ENCODE data around the gene STIM2.

The STIM2 gene

DNA sequence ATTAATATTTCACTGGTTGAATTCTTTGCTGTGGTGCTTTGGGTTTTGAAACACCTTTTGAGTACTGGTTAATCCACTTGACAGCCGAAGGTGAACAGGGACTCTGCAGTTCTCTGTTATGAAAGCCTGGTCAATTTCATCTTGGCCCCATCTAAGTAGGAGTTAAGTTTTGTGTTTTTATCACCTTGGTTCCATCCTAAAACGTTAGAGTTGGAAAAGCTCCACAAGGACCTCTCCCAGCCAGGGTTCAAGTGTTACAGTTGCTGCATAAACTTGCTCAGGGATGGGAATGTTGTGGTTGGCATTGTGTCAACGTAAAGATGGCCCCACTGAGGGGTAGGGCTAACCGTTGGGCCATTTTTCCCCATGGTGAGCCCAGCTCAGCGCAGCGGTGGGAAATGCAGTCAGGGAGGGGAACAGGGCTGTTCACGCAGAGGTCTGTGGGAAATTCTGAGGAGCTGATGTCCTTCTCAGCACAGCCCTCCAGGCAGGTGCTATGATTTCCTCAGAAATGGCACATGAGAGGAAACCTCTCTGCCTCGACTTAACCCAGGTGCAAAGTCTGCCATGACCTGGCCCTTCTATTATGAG is 188.7 kb downstream of the STIM2 start:
- no peak overlapping the region for H3K4me3 ChIP-seq (ENCODE audit: low read depth in 1 of 5, low read length in 5 of 5)
- H3K9ac ChIP-seq (ENCODE audit: low read length in 5 of 5) = no peak overlapping the region
- H3K36me3 ChIP-seq (ENCODE audit: control insufficient read depth in 5 of 5, insufficient read depth in 5 of 5, low read length in 5 of 5) = no peaks in the 10 kb centered on the region
- no peak overlapping the region for H3K27ac ChIP-seq (ENCODE audit: low read depth, low read length)
- H3K9me3 ChIP-seq (ENCODE audit: control insufficient read depth in 5 of 5, low read length in 5 of 5) = no peaks in the 10 kb centered on the region
- peaks cover 0 to 6% (median 5%) of the 10 kb centered on the region in 5 donors for H3K4me1 ChIP-seq (ENCODE audit: control insufficient read depth in 5 of 5, insufficient read depth in 5 of 5, low read length in 5 of 5)
- peaks cover 0 to 6% (median 3%) of the 10 kb centered on the region in 5 donors for H3K27me3 ChIP-seq (ENCODE audit: control insufficient read depth in 5 of 5, insufficient read depth in 4 of 5, low read length in 5 of 5)

DNA sequence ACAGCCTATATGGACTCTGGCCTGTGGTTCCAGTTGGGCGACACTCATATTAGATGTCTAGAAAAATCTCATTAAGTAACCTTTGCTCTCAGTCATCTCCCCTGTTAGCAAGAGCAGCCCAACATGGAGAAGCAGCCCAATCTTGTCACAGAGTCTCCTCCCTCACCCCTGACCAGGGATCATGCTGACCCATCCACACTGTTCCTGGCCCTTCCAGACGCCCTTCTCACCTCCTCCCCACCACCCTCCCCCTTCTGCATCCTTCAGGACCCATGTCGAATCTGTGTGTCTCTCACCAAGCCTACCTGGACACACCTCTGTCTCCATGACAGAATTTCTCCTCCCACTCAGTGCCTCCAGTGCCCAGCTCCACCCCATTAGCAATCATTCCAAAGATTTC is 190.1 kb downstream of the STIM2 start:
- Histone ChIP-seq H3K36me3 (ENCODE audit: control insufficient read depth in 5 of 5, insufficient read depth in 5 of 5, low read length in 5 of 5) (no peaks in the 10 kb centered on the region), H3K9ac (ENCODE audit: low read length in 5 of 5) (no peak overlapping the region)

DNA sequence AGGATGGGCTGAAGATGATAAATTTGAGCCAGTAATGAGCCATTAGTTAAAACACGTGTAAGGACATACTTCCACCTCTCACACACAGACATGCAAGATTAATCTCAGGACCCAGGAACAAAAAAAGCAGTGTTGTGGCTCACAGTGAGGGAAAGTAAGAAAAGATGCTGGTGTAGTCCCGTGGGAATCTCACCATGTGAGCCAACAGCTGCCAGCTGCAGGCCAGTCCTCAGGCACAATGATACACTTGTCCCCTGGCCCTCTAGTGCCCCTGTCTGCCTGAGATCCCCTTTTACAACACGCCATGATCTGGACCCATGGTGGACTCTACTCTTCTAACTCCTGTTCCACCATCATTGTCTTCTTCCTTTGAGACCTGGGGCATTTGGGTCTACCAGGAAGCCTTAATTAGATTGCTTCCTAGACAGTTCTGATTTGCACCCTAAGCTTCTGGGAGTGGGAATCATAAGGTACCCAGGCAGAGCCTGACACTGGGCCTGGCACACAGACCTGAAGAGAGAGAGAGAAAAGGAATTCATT is 194.7 kb downstream of the STIM2 start:
- no peak overlapping the region for H3K9ac ChIP-seq (ENCODE audit: low read length in 5 of 5)
- H3K4me3 ChIP-seq (ENCODE audit: low read depth in 1 of 5, low read length in 5 of 5) = no peak overlapping the region
- H3K4me1 ChIP-seq (ENCODE audit: control insufficient read depth in 5 of 5, insufficient read depth in 5 of 5, low read length in 5 of 5) = no peaks in the 10 kb centered on the region
- no peaks in the 10 kb centered on the region for H3K36me3 ChIP-seq (ENCODE audit: control insufficient read depth in 5 of 5, insufficient read depth in 5 of 5, low read length in 5 of 5)
- H3K27me3 ChIP-seq (ENCODE audit: control insufficient read depth in 5 of 5, insufficient read depth in 4 of 5, low read length in 5 of 5) = peaks cover 0 to 7% (median 3%) of the 10 kb centered on the region in 5 donors
- no peak overlapping the region for H3K27ac ChIP-seq (ENCODE audit: low read depth, low read length)
- no peaks in the 10 kb centered on the region for H3K9me3 ChIP-seq (ENCODE audit: control insufficient read depth in 5 of 5, low read length in 5 of 5)

More for the DNA sequence above, 190.1 kb downstream of the STIM2 start:
- H3K9me3 ChIP-seq (ENCODE audit: control insufficient read depth in 5 of 5, low read length in 5 of 5) = no peaks in the 10 kb centered on the region
- H3K27ac ChIP-seq (ENCODE audit: low read depth, low read length) = no peak overlapping the region
- H3K4me3 ChIP-seq (ENCODE audit: low read depth in 1 of 5, low read length in 5 of 5) = no peak overlapping the region
- peaks cover 0 to 12% (median 3%) of the 10 kb centered on the region in 5 donors for H3K27me3 ChIP-seq (ENCODE audit: control insufficient read depth in 5 of 5, insufficient read depth in 4 of 5, low read length in 5 of 5)
- H3K4me1 ChIP-seq (ENCODE audit: control insufficient read depth in 5 of 5, insufficient read depth in 5 of 5, low read length in 5 of 5) = peaks cover 0 to 6% (median 5%) of the 10 kb centered on the region in 5 donors

DNA sequence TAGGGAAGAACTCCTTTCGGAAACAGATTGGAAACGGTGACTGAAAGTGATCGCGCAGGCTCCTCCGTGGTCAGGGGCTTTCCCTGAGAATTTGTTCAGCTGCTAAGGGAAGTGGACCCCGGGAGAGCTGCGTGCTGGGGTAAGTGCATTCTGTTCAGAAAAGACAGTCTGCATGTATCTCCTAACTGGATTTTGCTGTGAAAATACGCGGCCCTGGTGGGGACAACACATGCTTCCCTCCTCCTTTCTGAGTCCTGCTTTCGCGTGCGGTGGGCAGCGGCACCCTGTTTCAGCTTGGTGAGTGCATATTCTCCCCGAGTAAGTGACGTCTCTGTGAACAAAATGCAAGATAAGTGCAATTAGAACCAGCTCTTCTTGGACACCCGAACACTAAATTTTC is 195.6 kb downstream of the STIM2 start:
- H3K36me3 ChIP-seq (ENCODE audit: control insufficient read depth in 5 of 5, insufficient read depth in 5 of 5, low read length in 5 of 5) = no peaks in the 10 kb centered on the region
- H3K9ac ChIP-seq (ENCODE audit: low read length in 5 of 5) = no peak overlapping the region
- no peak overlapping the region for H3K4me3 ChIP-seq (ENCODE audit: low read depth in 1 of 5, low read length in 5 of 5)
- no peaks in the 10 kb centered on the region for H3K4me1 ChIP-seq (ENCODE audit: control insufficient read depth in 5 of 5, insufficient read depth in 5 of 5, low read length in 5 of 5)
- H3K27ac ChIP-seq (ENCODE audit: low read depth, low read length) = no peak overlapping the region
- no peaks in the 10 kb centered on the region for H3K9me3 ChIP-seq (ENCODE audit: control insufficient read depth in 5 of 5, low read length in 5 of 5)
- peaks cover 0 to 7% (median 3%) of the 10 kb centered on the region in 5 donors for H3K27me3 ChIP-seq (ENCODE audit: control insufficient read depth in 5 of 5, insufficient read depth in 4 of 5, low read length in 5 of 5)

DNA sequence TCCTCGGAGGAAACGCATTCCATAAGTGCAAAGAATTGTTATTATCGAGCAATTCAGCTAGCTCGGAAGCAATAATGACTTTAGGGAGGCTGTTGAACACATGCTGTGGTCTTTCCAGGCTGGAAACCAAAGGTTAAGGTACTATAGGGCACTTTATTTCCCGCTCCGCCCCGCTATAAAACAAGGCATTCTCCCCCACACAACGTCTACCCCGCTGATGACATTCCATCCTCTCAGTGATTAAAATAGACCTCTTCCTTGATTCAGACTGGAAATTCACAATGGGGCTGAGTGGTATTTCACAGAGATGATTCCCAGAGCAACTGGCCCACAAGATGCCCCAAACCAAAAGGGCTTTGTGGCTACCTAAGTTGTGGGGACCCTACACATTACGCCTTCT is 196.4 kb downstream of the STIM2 start:
- Histone ChIP-seq H3K4me1 (ENCODE audit: control insufficient read depth in 5 of 5, insufficient read depth in 5 of 5, low read length in 5 of 5) (no peaks in the 10 kb centered on the region), H3K9ac (ENCODE audit: low read length in 5 of 5) (no peak overlapping the region)

DNA sequence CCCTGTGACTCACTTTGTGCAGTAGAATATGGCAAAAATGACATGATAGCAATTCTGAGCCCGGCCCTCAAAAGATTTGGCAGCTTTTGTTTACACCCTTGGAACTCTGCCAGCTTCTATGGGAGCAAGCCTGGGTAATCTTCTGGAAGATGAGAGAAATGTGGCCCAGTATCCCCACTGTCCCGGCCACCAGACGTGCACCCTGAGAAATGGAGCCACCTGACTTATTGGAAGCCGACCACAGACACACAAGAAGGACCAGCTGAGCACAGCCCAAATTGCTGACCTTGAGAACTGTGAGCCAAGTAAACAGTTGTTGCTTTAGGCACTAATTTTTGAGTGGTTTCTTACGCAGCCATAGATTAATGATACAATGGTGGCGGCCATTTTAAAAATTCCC is 197.0 kb downstream of the STIM2 start:
- Histone ChIP-seq H3K36me3 (ENCODE audit: control insufficient read depth in 5 of 5, insufficient read depth in 5 of 5, low read length in 5 of 5) (no peaks in the 10 kb centered on the region), H3K4me3 (ENCODE audit: low read depth in 1 of 5, low read length in 5 of 5) (no peak overlapping the region), H3K27ac (ENCODE audit: low read depth, low read length) (no peak overlapping the region), H3K4me1 (ENCODE audit: control insufficient read depth in 5 of 5, insufficient read depth in 5 of 5, low read length in 5 of 5) (no peaks in the 10 kb centered on the region), H3K9me3 (ENCODE audit: control insufficient read depth in 5 of 5, low read length in 5 of 5) (no peaks in the 10 kb centered on the region), H3K27me3 (ENCODE audit: control insufficient read depth in 5 of 5, insufficient read depth in 4 of 5, low read length in 5 of 5) (peaks cover 0 to 7% (median 0%) of the 10 kb centered on the region in 5 donors), H3K9ac (ENCODE audit: low read length in 5 of 5) (no peak overlapping the region)

More for the DNA sequence above, 196.4 kb downstream of the STIM2 start:
- Histone ChIP-seq H3K27me3 (ENCODE audit: control insufficient read depth in 5 of 5, insufficient read depth in 4 of 5, low read length in 5 of 5) (peaks cover 0 to 7% (median 2%) of the 10 kb centered on the region in 5 donors), H3K36me3 (ENCODE audit: control insufficient read depth in 5 of 5, insufficient read depth in 5 of 5, low read length in 5 of 5) (no peaks in the 10 kb centered on the region), H3K4me3 (ENCODE audit: low read depth in 1 of 5, low read length in 5 of 5) (no peak overlapping the region), H3K9me3 (ENCODE audit: control insufficient read depth in 5 of 5, low read length in 5 of 5) (no peaks in the 10 kb centered on the region), H3K27ac (ENCODE audit: low read depth, low read length) (no peak overlapping the region)

DNA sequence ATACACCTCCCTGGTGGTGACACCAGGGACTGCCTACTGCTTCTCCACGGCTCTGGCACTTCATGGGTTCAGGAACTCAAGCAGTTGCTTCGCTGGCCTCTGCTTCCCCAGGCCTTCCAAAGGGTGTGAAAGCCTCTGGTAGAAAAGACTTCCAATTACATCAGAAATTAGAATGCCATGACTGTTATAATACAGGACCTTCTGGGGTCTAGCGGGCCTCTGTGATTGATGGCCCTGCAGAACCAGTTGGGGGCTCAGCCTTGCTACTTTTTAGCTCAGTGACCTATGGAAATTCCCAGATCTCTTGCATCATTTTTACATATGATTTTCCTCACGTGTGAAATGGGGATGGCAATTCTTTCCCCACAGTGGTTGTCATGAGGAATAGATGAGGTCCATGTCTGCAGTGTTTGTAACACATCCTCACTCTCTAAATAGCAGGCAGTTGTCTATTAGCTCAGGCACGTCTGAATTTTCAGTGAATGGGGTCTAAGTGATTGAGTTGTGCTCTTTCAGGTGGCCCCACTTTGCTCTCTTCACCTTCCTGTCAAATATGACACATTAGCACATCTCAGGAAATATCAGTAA is 198.3 kb downstream of the STIM2 start:
- no peak overlapping the region for H3K27ac ChIP-seq (ENCODE audit: low read depth, low read length)
- H3K9ac ChIP-seq (ENCODE audit: low read length in 5 of 5) = no peak overlapping the region
- no peaks in the 10 kb centered on the region for H3K4me1 ChIP-seq (ENCODE audit: control insufficient read depth in 5 of 5, insufficient read depth in 5 of 5, low read length in 5 of 5)
- H3K9me3 ChIP-seq (ENCODE audit: control insufficient read depth in 5 of 5, low read length in 5 of 5) = no peaks in the 10 kb centered on the region
- no peak overlapping the region for H3K4me3 ChIP-seq (ENCODE audit: low read depth in 1 of 5, low read length in 5 of 5)
- H3K36me3 ChIP-seq (ENCODE audit: control insufficient read depth in 5 of 5, insufficient read depth in 5 of 5, low read length in 5 of 5) = no peaks in the 10 kb centered on the region
- peaks cover 0 to 7% (median 0%) of the 10 kb centered on the region in 5 donors for H3K27me3 ChIP-seq (ENCODE audit: control insufficient read depth in 5 of 5, insufficient read depth in 4 of 5, low read length in 5 of 5)

DNA sequence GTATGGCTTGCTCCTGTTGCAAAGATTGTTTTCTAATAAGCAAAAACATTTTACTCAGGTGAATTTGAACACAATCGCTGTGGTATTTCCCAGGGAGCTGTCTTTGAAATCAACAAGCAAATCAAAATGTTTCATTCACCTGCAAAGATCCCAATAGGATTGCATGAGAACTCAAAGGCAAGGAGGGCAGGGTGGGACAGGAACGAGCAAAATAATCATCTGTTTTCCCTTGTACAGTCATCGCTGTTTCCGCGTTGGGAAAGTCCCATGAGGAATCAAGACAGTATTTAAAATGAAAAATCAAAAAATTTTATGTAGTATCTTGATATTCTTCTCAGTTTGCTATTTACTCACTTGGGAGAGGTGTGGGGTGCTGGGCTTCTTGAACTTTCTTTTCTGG is 198.8 kb downstream of the STIM2 start:
- Histone ChIP-seq H3K9ac (ENCODE audit: low read length in 5 of 5) (no peak overlapping the region), H3K27ac (ENCODE audit: low read depth, low read length) (no peak overlapping the region), H3K4me1 (ENCODE audit: control insufficient read depth in 5 of 5, insufficient read depth in 5 of 5, low read length in 5 of 5) (no peaks in the 10 kb centered on the region), H3K27me3 (ENCODE audit: control insufficient read depth in 5 of 5, insufficient read depth in 4 of 5, low read length in 5 of 5) (peaks cover 0 to 7% (median 0%) of the 10 kb centered on the region in 5 donors), H3K36me3 (ENCODE audit: control insufficient read depth in 5 of 5, insufficient read depth in 5 of 5, low read length in 5 of 5) (no peaks in the 10 kb centered on the region), H3K4me3 (ENCODE audit: low read depth in 1 of 5, low read length in 5 of 5) (no peak overlapping the region), H3K9me3 (ENCODE audit: control insufficient read depth in 5 of 5, low read length in 5 of 5) (no peaks in the 10 kb centered on the region)

DNA sequence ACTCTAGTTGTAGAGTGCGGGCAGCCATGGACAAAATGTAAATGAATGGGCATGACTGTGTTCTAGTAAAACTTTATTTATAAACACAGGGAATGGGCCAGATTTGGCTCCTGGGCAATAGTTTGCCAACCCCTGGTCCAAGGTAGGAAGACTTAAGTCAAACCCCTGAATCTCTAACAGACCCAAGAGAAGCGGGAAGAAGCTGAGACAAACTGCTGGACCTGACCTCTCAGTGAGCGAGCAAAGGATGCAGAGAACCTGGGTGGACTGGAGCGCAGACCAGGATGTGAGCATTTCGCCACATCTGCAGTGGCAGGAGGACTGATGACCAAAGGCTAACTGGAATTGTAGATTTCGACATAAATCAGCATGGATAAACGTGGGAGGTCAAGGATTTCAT is 201.6 kb downstream of the STIM2 start:
- Histone ChIP-seq H3K36me3 (ENCODE audit: control insufficient read depth in 5 of 5, insufficient read depth in 5 of 5, low read length in 5 of 5) (no peaks in the 10 kb centered on the region), H3K4me3 (ENCODE audit: low read depth in 1 of 5, low read length in 5 of 5) (no peak overlapping the region), H3K4me1 (ENCODE audit: control insufficient read depth in 5 of 5, insufficient read depth in 5 of 5, low read length in 5 of 5) (no peaks in the 10 kb centered on the region), H3K9ac (ENCODE audit: low read length in 5 of 5) (no peak overlapping the region), H3K27me3 (ENCODE audit: control insufficient read depth in 5 of 5, insufficient read depth in 4 of 5, low read length in 5 of 5) (peaks cover 0 to 2% (median 0%) of the 10 kb centered on the region in 5 donors), H3K27ac (ENCODE audit: low read depth, low read length) (no peak overlapping the region), H3K9me3 (ENCODE audit: control insufficient read depth in 5 of 5, low read length in 5 of 5) (no peaks in the 10 kb centered on the region)

DNA sequence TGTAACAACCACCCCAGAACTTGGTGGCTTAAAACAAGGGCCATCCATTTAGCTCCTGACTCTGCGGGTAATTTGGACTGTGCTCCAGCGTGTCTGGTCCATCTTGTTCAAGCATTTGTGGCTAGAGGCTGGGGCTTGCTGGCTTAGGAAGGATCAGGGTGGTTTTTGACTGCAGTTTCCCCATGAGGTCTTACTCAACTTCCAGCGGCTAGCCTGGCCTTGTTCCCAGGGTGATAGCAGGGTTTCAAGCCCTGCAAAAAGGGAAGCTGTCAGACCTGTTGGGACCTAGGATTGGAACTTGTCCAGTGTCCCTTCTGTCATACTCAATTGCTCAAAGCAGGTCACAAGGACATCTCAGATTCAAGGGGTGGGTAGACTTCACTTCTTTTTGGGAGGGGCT is 205.9 kb downstream of the STIM2 start:
- Histone ChIP-seq H3K4me3 (ENCODE audit: low read depth in 1 of 5, low read length in 5 of 5) (no peak overlapping the region), H3K9me3 (ENCODE audit: control insufficient read depth in 5 of 5, low read length in 5 of 5) (no peaks in the 10 kb centered on the region), H3K9ac (ENCODE audit: low read length in 5 of 5) (no peak overlapping the region), H3K4me1 (ENCODE audit: control insufficient read depth in 5 of 5, insufficient read depth in 5 of 5, low read length in 5 of 5) (no peaks in the 10 kb centered on the region), H3K36me3 (ENCODE audit: control insufficient read depth in 5 of 5, insufficient read depth in 5 of 5, low read length in 5 of 5) (no peaks in the 10 kb centered on the region), H3K27ac (ENCODE audit: low read depth, low read length) (no peak overlapping the region), H3K27me3 (ENCODE audit: control insufficient read depth in 5 of 5, insufficient read depth in 4 of 5, low read length in 5 of 5) (peaks cover 0 to 2% (median 0%) of the 10 kb centered on the region in 5 donors)

Data from subcutaneous abdominal adipose tissue (tissue), 5 donors.